Measurements from ENCODE around the gene L3MBTL3. TPM values are rescaled to one million over a fixed set of nuclear protein-coding genes. Genes with fewer than 3 reads are reported as not detected.

The L3MBTL3 gene
- total RNA-seq, 2 donors from 2014 or later: 7.7 to 25.0 TPM

DNA sequence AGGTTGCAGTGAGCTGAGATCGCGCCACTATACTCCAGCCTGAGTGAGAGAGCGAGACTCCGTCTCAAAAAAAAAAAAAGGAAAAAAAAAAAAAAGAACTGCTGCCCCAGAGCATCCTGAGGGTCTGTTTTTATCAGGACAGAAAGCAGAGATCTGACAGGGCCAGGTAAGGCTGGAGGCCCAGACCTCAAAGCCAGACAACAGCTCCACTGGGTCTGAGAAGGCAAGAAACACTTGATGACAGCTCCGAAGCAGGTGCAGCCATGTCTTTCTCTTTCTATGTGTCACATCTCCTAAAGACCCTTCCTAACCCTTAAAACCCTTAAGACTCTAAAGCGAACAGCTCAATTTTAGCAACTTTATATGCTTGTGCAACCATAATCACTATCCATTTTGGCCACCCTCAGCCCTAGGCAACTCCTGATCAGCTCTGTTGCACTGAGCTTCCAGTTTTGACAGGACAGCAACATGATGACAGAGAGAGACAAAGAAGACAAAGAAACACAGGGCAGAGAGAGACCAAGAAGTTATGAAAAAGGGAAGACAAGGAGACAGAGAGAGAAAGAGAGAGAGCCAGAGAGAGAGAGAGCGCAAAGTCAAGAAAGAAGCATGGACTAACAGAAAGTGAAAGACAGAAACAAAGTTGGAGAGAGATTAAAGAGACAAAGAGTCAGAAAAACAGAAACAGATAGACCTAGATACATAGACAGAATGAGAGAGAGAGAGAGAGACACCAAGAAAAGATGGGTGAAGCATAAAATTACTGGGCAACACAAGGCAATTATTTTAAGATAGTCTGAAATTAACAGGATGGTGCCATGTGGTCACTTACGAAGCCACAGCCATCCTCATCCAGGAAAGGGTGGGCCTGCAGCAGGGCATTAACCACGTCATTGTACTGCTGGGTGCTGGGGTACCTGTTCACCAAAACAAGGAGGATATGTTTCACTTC lies 165.2 kb downstream of the L3MBTL3 start:
- 91% methylated on average over 9 of the region's 9 CpGs for WGBS
- Histone ChIP-seq H3K9me3 (no peaks in the 10 kb centered on the region), H3K4me3 (no peak overlapping the region), H3K4me1 (replicated peaks) (no peaks in the 10 kb centered on the region), H3K27ac (no peak overlapping the region), H3K27me3 (replicated peaks; ENCODE audit: insufficient read depth) (no peaks in the 10 kb centered on the region), H3K36me3 (no peaks in the 10 kb centered on the region)
- no peak for DNase-seq (ENCODE audit: low spot score)
- TF ChIP-seq CTCF (IDR thresholded peaks at IDR 0.05) (no peak), POLR2AphosphoS5 (IDR thresholded peaks at IDR 0.05) (no peak), POLR2A (IDR thresholded peaks at IDR 0.05) (no peak)
- intact Hi-C loops (cut with DNase I): no loop called here

GRCh38 chr6:130185658-130186057 lies 167.3 kb downstream of the L3MBTL3 start:
- DNase-seq (ENCODE audit: low spot score): no peak
- Histone ChIP-seq H3K4me3 (no peak overlapping the region), H3K27ac (no peak overlapping the region), H3K4me1 (replicated peaks) (no peaks in the 10 kb centered on the region), H3K9me3 (no peaks in the 10 kb centered on the region), H3K36me3 (no peaks in the 10 kb centered on the region), H3K27me3 (replicated peaks; ENCODE audit: insufficient read depth) (no peaks in the 10 kb centered on the region)
- TF ChIP-seq POLR2A (IDR thresholded peaks at IDR 0.05): no peak
- TF ChIP-seq POLR2AphosphoS5 (IDR thresholded peaks at IDR 0.05): no peak
- 89% methylated on average over 3 of the region's 3 CpGs for WGBS
- intact Hi-C loops (cut with DNase I): no loop called here

DNA sequence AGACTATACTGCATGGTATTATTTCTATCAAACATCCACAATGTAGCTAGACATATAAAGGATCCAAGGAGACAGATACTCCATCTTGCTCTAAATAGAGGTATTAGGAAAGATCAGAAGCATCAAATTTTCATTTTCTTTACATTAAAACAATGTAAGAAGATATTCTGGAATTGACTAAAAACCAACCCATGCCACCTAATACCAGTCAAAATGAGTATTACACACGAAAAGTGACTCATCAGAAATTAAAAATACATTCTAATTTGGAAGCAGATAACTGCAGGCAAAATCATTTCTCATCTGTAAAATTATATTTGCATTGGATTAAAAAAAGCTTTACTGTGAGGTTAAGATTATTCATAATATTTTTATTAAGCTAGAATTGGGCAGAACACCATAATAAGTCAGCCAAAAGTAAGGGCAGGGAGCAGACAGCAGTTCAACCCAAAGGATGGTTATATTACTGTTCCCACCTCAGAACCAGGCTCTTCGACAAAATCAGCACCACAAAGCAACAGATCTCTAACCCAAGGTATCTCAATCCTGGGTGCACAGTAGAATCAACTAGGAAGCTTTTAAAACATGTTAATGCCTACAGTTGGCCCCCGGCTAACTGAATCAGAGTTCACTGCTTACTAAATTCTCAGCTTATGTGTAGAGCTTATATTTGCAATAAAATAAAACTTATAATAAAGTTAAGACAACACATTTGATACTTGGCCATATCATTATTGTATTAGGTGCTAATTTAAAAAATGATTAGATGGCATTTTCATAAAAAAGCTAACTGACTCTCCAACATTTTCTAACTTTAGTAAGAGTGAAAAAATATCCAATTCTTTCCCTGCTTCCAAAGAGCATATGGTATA lies 169.2 kb downstream of the L3MBTL3 start:
- WGBS: 84% methylated on average over 3 of the region's 3 CpGs
- Histone ChIP-seq H3K9me3 (no peaks in the 10 kb centered on the region), H3K4me1 (replicated peaks) (no peaks in the 10 kb centered on the region), H3K4me3 (no peak overlapping the region), H3K27me3 (replicated peaks; ENCODE audit: insufficient read depth) (no peaks in the 10 kb centered on the region), H3K27ac (no peak overlapping the region), H3K36me3 (no peaks in the 10 kb centered on the region)
- DNase-seq (ENCODE audit: low spot score): no peak
- intact Hi-C loops (cut with DNase I): no loop called here
- no peak for TF ChIP-seq POLR2A (IDR thresholded peaks at IDR 0.05)

- Histone ChIP-seq H3K4me1 (replicated peaks) (no peaks in the 10 kb centered on the region), H3K27ac (no peak overlapping the region), H3K9me3 (no peaks in the 10 kb centered on the region), H3K27me3 (replicated peaks; ENCODE audit: insufficient read depth) (no peaks in the 10 kb centered on the region), H3K36me3 (no peaks in the 10 kb centered on the region), H3K4me3 (no peak overlapping the region)
- TF ChIP-seq CTCF (IDR thresholded peaks at IDR 0.05): no peak
- no peak for TF ChIP-seq POLR2A (IDR thresholded peaks at IDR 0.05)
- no peak for TF ChIP-seq POLR2AphosphoS5 (IDR thresholded peaks at IDR 0.05)
- 78% methylated on average over 6 of the region's 6 CpGs for WGBS
- intact Hi-C loops (cut with DNase I): no loop called here
- DNase-seq (ENCODE audit: low spot score): no peak
These were observed 170.0 kb downstream of the L3MBTL3 start for GRCh38 chr6:130188207-130188899.

GRCh38 chr6:130189531-130190397 lies 171.4 kb downstream of the L3MBTL3 start:
- Histone ChIP-seq H3K9me3 (no peaks in the 10 kb centered on the region), H3K4me3 (no peak overlapping the region), H3K4me1 (replicated peaks) (no peaks in the 10 kb centered on the region), H3K36me3 (no peaks in the 10 kb centered on the region), H3K27me3 (replicated peaks; ENCODE audit: insufficient read depth) (no peaks in the 10 kb centered on the region), H3K27ac (no peak overlapping the region)
- TF ChIP-seq POLR2A (IDR thresholded peaks at IDR 0.05) (no peak), POLR2AphosphoS5 (IDR thresholded peaks at IDR 0.05) (no peak), CTCF (IDR thresholded peaks at IDR 0.05) (no peak)
- intact Hi-C loops (cut with DNase I): no loop called here
- no peak for DNase-seq (ENCODE audit: low spot score)
- WGBS: 87% methylated on average over 8 of the region's 8 CpGs

Data from prostate gland (tissue), 2 donors.